Raji (cell line): Measurements from ENCODE around the gene A2M.

Experiments
- POLR2A ChIP-seq: IDR thresholded peaks from 2 replicates; pipeline ENCODE4 v1.6.1; 2011; ENCODE audit warnings: low read depth, low read length, control low read depth; ENCODE audit not compliant: insufficient read depth

A2M gene

DNA sequence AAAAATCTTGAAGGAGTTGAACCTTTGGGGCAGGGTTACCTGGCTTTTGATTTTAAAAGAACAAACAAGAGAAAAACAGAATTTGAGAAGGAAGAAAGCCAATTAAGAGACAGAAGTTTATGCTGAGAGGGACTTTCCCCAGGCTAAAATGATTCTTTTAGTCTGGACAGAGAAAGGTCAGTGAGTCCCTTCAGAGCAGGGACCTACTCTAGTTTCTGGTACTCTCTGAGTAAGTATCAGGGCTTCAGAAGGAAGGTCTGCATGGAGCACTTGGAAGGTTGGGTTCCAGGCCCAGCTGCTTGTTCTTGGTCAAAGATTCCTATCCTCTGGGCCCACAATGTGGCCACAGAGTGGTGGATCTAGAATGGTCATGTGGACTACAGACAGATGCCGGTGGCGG lies 66.8 kb downstream of the A2M start:
- TF ChIP-seq POLR2A = no peak

DNA sequence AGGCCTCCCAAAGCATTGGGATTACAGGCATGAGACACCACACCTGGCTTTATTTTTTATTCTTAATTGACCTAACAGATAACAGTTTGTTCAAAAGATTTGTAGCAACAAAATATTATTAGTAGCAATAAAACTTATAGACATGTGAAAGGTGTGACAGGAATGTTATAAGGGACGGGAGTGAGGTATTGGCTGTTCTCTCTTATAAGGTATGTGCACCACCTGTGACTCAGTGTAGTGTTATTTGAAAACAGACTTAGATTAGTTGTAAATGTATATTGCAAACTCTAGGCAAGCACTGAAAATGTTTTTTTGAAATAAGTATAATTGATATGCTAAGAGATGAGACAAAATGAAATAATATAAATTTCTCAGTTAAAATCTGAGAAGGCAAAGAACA lies 68.6 kb downstream of the A2M start:
- no peak for TF ChIP-seq POLR2A

DNA sequence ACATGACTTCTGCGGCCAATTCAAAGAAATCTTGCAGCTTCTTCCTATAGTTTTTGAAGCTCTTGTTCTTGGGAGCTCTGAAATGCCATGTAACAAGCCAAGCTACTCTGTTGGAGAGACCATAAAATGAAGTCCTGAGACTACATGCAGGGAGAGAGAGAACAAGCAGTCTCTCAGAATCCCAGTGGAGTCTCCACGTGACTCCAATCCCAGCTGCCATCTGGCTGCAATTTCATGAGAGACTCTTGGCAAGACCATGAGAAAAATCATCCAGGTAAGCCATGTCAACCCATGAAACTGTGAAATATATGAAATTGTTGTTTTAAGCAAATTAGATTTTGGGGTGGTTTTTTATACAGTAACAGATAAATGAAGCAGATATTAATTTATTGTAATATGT lies 72.0 kb downstream of the A2M start:
- TF ChIP-seq POLR2A = no peak

DNA sequence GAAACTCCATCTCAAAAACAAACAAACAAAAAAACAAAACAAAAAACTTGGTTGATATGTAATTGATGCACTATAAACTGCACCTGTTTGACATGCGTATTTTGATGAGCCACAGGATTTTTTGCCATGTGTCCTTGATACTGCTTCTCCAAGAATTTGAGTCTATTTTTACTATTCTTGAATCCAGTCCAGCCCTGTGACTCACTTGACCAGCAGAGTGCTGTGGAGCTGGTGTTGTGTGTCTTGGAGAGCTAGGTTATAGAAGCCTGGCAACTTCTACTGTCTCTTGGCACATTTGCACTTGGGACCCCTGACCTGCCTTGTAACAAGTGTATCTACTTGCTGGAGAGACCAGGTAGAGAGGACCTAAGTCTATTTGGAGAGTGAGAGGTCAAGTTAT lies 74.4 kb downstream of the A2M start:
- TF ChIP-seq POLR2A = no peak

DNA sequence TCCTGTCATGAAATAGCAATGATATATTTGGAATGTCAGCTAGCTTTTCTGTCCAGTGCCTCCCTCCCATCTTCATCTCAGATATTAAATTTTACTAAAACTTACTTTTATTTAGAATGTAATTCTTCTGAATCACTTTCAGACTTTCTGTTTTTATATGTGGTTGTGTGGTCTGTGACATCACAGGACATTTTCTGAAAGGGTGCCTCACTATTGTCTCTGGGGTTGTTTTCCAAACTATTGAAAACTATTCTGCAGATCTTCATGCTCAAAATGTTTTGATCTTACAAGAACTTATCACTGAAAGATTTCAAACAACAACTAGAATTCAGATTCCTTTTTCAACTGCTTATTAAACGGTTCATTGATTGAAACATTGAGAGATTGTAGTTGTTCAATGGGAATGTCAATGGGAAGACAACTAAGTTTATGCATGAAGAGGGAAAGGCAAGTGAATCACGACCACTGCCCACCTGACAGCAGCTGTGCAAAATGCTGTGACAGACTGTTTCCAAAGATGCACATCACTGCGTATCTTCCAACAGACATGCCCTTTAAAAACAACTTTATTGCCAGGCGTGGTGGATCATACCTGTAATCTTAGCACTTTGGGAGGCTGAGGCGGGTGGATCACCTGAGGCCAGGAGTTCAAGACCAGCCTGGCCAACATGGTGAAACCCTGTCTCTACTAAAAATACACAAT lies 75.1 kb downstream of the A2M start:
- no peak for TF ChIP-seq POLR2A

DNA sequence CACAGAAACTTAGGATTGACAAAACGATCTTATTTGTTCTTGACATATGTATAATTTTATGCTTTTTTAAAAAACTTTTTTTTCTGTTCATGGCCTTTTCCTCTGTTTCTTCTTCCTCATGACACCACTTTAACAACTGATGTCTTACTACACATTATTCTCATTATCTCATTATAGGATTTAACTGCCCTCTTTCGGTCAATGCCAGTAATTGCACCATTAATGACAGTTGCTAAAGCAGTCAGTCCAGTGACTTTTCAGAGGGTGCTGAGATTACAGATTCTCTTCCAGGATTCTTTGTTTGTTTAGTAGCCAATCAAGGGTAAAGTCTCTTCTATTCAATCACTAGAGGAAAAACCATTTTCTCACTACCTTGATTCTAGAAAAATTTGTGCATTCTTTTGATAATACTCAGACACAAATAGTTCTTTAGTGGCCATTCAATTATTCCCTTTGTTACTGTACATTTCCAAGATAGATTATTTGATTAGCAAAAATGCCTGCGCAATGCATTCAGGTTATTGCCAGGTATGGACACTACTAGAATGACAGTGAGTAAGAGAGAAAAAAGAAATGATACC lies 76.2 kb downstream of the A2M start:
- no peak for TF ChIP-seq POLR2A

DNA sequence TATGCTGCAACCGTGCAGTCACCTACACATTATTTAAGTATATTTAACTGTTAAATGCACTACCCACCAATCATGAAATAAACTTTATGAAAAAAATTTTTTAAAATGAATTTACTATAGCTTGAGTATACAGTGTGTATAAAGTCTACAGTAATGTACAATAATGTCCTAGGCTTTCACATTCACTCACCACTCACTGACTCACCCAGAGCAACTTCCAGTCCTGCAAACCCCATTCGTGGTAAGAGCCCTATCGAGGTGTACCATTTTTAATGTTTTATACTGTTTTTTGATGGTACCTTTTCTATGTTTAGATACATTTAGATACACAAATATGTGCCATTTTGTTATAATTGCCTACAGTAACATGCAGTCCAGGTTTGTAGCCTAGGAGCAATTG lies 78.3 kb downstream of the A2M start:
- TF ChIP-seq POLR2A = no peak

DNA sequence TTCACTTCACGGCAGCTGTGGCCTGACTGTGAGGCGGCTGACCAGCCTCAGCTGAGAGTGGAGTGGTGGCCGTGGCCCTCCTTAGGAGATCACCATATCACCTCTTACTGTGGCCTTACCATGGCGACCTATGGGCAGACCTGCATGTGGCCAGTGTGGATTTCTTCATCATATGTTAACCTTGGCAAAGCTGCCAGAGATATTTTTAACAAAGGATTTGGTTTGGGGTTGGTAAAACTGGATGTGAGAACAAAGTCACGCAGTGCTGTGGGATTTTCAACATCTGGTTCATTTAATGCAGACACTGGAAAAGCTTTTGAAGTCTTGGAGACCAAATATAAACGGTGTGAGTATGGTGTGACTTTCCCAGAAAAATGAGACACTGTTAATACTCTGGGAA lies 79.5 kb downstream of the A2M start:
- no peak for TF ChIP-seq POLR2A

DNA sequence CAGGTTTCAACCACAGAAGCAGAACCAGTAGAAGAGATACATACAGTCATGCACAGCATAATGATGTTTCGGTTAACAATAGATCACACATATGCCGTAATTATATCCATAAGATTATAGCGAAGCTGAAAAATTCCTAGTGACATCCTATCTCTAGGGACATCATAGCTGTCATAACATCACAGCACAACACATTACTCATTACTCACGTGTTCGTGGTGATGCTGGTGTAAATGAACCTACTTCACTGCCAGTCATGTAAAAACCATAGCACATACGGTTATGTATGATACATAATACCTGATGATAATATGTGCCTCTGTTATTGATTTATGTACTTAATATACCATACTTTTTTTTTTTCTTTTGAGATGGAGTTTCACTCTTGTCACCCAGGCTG lies 81.6 kb downstream of the A2M start:
- no peak for TF ChIP-seq POLR2A

DNA sequence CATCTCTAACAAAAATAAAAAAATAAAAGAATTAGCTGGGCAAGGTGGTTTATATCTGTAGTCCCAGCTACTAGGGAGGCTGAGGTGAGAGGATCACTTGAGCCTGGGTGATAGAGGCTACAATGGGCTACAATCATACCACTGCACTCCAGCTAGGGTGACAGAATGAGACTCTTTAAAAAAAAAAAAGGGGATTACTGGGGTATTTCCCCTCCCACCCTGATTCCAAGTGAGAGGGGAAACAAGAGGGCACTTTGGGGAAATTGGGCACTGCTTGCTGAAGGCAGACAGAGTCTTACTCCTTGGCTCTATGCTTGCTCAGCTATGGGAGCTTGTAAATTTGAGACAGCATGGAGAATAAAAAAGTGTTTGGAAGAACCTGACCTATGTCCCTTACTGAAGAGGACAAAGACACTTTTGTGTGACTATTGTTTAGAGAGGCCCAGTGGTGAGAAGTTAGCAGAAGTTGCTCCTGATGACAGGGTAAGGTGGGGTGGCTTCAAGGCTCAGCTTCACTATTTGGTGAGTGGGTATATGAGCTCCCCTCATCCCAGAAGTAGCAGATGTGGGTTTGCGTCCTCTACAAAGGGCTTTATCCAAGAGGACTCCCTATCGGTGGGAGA lies 82.3 kb downstream of the A2M start:
- TF ChIP-seq POLR2A = no peak

DNA sequence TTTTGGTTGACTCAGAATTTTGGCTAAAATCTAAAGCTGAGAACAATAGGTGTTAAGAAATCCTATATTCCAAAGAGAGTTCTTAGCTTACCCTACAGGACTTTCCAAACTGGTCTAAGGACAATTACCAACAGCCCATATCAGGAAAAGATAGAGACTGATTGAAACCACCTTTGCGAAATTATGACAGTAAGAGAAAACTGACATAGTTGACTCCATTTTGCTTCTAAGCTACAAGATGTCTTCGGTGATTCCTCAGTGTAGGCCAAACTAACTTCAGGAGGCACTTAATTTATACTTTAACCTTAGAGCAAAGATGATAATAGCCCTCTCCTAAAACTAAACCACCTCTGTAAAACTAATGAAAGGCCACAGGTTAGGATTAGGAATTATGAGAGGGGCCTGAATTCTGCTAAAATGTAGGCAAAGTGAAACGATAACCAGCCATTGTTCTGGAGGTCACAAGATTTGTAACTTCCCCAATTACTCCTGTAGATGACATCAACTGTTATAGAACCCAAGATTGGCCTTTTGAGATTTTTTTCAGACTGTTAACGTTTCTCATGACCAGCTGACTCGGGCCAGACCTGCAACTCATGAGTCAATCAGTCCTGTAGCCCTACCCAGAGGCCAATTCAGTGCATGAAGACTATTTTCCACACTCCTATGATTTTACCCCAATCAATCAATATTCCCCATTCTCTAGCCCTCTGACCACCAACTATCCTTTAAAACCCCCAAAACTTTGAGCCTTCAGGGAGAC lies 83.3 kb downstream of the A2M start:
- no peak for TF ChIP-seq POLR2A

DNA sequence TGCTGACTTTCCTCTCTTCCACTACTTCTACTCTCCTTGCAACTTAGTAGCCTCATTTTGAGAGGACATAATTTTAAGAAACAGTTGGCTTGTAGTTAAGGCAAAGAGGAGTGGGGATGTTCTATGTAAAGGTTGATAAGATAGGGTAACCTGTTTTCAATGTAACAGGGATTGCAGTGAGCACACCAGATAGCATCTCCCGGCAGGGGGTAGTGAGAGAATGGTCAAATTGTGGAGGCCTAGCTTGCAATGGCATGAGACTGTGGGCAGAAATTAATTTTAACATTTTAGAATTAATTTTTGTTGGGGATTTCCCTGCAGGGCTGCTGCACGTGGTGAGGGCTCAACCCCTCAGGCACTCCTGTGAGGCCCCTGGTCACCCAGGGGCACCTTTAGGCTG lies 84.9 kb downstream of the A2M start:
- TF ChIP-seq POLR2A = no peak

DNA sequence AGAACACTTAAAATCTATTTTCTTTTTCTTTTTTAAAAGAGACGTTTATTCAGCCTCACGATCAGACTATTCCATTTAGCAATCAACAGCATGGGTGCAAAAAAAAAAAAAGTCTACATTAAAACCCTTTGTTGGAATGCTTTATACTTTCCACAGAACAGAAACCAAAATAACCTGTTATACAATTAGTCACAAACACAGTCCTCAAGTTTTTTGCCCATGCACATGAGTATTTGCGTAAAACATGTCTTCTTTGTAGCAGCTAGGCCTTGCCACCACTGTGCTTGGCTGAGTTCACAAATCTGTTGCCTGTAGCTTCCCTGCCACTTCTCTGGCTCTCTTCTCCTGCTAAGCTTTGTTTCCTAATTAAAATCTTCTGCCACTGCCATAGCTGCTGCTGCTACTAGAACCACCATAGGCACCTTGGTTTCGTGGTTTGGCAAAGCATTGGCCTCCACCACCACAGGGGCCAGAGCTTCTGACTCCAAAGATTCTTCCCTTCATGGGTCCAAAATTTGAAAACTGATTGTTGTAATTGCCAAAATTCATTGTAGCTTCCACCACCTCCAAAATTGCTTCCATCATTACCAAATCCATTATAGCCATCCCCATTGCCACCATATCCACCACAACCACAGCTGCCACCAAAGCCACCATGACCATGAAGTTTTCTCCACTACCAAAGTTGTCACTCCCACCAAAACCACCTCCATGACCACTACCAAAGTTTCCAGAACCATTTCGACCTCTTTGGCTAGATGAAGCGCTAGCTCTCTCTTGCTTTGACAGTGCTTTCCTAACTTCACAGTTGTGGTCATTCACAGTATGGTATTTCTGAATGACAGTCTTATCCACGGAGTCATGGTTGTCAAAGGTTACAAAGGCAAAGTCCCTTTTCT lies 88.3 kb downstream of the A2M start:
- TF ChIP-seq POLR2A = no peak

DNA sequence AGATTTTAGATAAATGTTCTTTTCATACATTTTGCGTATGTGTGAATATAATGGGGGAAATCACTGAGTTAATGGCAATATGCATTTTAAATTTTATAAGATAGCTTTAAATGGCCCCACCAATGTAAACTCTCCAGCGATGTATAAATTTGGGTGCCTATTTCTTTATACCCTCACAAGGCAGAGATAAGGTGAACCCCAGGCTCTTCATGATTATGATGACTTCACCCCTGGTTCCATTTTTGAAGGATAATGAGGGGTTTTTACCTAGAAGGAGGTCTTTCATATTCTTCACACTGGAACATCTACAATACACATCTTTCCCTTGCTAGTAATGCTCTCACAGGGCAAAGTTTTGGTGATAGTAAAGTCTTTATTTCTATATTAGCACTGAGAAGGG lies 91.2 kb downstream of the A2M start:
- no peak for TF ChIP-seq POLR2A

DNA sequence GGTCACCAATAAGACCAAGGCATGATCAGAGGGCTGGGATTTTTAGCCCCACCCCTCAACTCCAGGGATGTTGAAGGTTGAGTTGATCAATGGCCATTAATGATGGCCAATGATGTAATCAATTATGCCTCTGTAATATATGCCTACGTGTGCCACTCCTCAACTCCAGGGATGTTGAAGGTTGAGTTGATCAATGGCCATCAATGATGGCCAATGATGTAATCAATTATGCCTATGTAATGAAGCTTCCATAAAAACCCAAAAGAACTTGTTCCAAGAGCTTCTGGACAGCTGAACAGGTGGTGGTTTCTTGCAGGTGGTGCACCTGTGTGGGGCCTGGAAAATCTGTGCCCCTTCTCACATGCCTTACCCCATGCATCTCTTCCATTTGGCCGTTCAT lies 93.1 kb downstream of the A2M start:
- no peak for TF ChIP-seq POLR2A
